ENCODE measurements around the gene RIOK3.
"Not testable (repeated sequence)": the region's sequence is repeated elsewhere in the genome, so short reads cannot be mapped to it uniquely, and the experiment has no call there.

Gene RIOK3

GRCh38 chr18:23498117-23498516, 45.0 kb downstream of the RIOK3 start:
- no peak for DNase-seq (ENCODE audit: low spot score)

- peak; percentile 44 for DNase-seq (ENCODE audit: low spot score)
Observed at GRCh38 chr18:23498877-23499276, 45.8 kb downstream of the RIOK3 start.

- no peak for DNase-seq (ENCODE audit: low spot score)
Observed at GRCh38 chr18:23499291-23499781, 46.2 kb downstream of the RIOK3 start.

GRCh38 chr18:23501626-23502025, 48.5 kb downstream of the RIOK3 start:
- no peak for DNase-seq (ENCODE audit: low spot score)

GRCh38 chr18:23502516-23503037, 49.5 kb downstream of the RIOK3 start:
- peak; percentile 17 for DNase-seq (ENCODE audit: low spot score)

- peak; percentile 67 for DNase-seq (ENCODE audit: low spot score)
Observed at GRCh38 chr18:23503038-23503962, 50.2 kb downstream of the RIOK3 start, which contains the start of gene RMC1. TSS of gene RMC1 (plus strand) at chr18:23503511. CDS start at chr18:23503619, 108 bp downstream.

- DNase-seq (ENCODE audit: low spot score): no peak
Observed at GRCh38 chr18:23503963-23504344, 50.9 kb downstream of the RIOK3 start.

GRCh38 chr18:23504720-23505119, 51.6 kb downstream of the RIOK3 start:
- no peak for DNase-seq (ENCODE audit: low spot score)

GRCh38 chr18:23506393-23506792, 53.3 kb downstream of the RIOK3 start:
- DNase-seq (ENCODE audit: low spot score): no peak

- not testable (repeated sequence) for DNase-seq (ENCODE audit: low spot score)
Observed at GRCh38 chr18:23510923-23511322, 57.8 kb downstream of the RIOK3 start.

- DNase-seq (ENCODE audit: low spot score): not testable (repeated sequence)
Observed at GRCh38 chr18:23512216-23512615, 59.1 kb downstream of the RIOK3 start.

- no peak for DNase-seq (ENCODE audit: low spot score)
Observed at GRCh38 chr18:23512641-23513040, 59.6 kb downstream of the RIOK3 start.

GRCh38 chr18:23515911-23516546, 62.9 kb downstream of the RIOK3 start:
- DNase-seq (ENCODE audit: low spot score): peak; percentile 58

GRCh38 chr18:23519734-23520133, 66.6 kb downstream of the RIOK3 start:
- DNase-seq (ENCODE audit: low spot score): no peak

- DNase-seq (ENCODE audit: low spot score): no peak
Observed at GRCh38 chr18:23521271-23521670, 68.2 kb downstream of the RIOK3 start.

- no peak for DNase-seq (ENCODE audit: low spot score)
Observed at GRCh38 chr18:23521907-23522306, 68.8 kb downstream of the RIOK3 start.

GRCh38 chr18:23523429-23524212, 70.5 kb downstream of the RIOK3 start:
- DNase-seq (ENCODE audit: low spot score): no peak

GRCh38 chr18:23524213-23524707, 71.2 kb downstream of the RIOK3 start:
- no peak for DNase-seq (ENCODE audit: low spot score)

- no peak for DNase-seq (ENCODE audit: low spot score)
Observed at GRCh38 chr18:23526501-23527063, 73.5 kb downstream of the RIOK3 start.

- no peak for DNase-seq (ENCODE audit: low spot score)
Observed at GRCh38 chr18:23528580-23529472, 75.7 kb downstream of the RIOK3 start.
